Measurements from ENCODE around the gene ABI1. TPM values are rescaled to one million over a fixed set of nuclear protein-coding genes. Genes with fewer than 3 reads are reported as not detected.
"Not testable (repeated sequence)": the region's sequence is repeated elsewhere in the genome, so short reads cannot be mapped to it uniquely, and the experiment has no call there.

ABI1 gene
- total RNA-seq, 1 experiment from 2014 or later, result 62.5 TPM

GRCh38 chr10:26805567-26806245 is 55.1 kb downstream of the ABI1 start:
- DNase-seq (ENCODE audit: low read depth in 1 of 2, low spot score in 2 of 2), result no peak
- Histone ChIP-seq H3K36me3 (no peaks in the 10 kb centered on the region), H3K9me3 (replicated peaks) (no peaks in the 10 kb centered on the region), H3K27ac (no peak overlapping the region), H3K27me3 (replicated peaks) (no peaks in the 10 kb centered on the region), H3K4me1 (replicated peaks) (no peaks in the 10 kb centered on the region), H3K4me3 (no peak overlapping the region)

GRCh38 chr10:26804418-26805393 is 56.1 kb downstream of the ABI1 start:
- no peaks in the 10 kb centered on the region for H3K36me3 ChIP-seq
- no peaks in the 10 kb centered on the region for H3K9me3 ChIP-seq (replicated peaks)
- no peaks in the 10 kb centered on the region for H3K4me1 ChIP-seq (replicated peaks)
- H3K27ac ChIP-seq, result no peak overlapping the region
- H3K27me3 ChIP-seq (replicated peaks), result no peaks in the 10 kb centered on the region
- no peak overlapping the region for H3K4me3 ChIP-seq
- DNase-seq (ENCODE audit: low read depth in 1 of 2, low spot score in 2 of 2), result no peak

- H3K27ac ChIP-seq, result no peak overlapping the region
- no peaks in the 10 kb centered on the region for H3K4me1 ChIP-seq (replicated peaks)
- no peaks in the 10 kb centered on the region for H3K36me3 ChIP-seq
- H3K9me3 ChIP-seq (replicated peaks), result no peaks in the 10 kb centered on the region
- H3K27me3 ChIP-seq (replicated peaks), result no peaks in the 10 kb centered on the region
- DNase-seq (ENCODE audit: low read depth in 1 of 2, low spot score in 2 of 2), result no peak
- no peak overlapping the region for H3K4me3 ChIP-seq
Measured at GRCh38 chr10:26803849-26804248, 56.9 kb downstream of the ABI1 start.

GRCh38 chr10:26802527-26802926 is 58.2 kb downstream of the ABI1 start:
- no peaks in the 10 kb centered on the region for H3K36me3 ChIP-seq
- no peaks in the 10 kb centered on the region for H3K9me3 ChIP-seq (replicated peaks)
- no peaks in the 10 kb centered on the region for H3K4me1 ChIP-seq (replicated peaks)
- no peak overlapping the region for H3K4me3 ChIP-seq
- H3K27ac ChIP-seq, result no peak overlapping the region
- no peak for DNase-seq (ENCODE audit: low read depth in 1 of 2, low spot score in 2 of 2)
- H3K27me3 ChIP-seq (replicated peaks), result no peaks in the 10 kb centered on the region

- no peak overlapping the region for H3K4me3 ChIP-seq
- no peak overlapping the region for H3K27ac ChIP-seq
- DNase-seq (ENCODE audit: low read depth in 1 of 2, low spot score in 2 of 2), result no peak
- H3K27me3 ChIP-seq (replicated peaks), result no peaks in the 10 kb centered on the region
- no peaks in the 10 kb centered on the region for H3K4me1 ChIP-seq (replicated peaks)
- no peaks in the 10 kb centered on the region for H3K36me3 ChIP-seq
- no peaks in the 10 kb centered on the region for H3K9me3 ChIP-seq (replicated peaks)
Measured at GRCh38 chr10:26801831-26802230, 58.9 kb downstream of the ABI1 start.

GRCh38 chr10:26801274-26801673 is 59.5 kb downstream of the ABI1 start:
- Histone ChIP-seq H3K27ac (no peak overlapping the region), H3K27me3 (replicated peaks) (no peaks in the 10 kb centered on the region), H3K4me1 (replicated peaks) (no peaks in the 10 kb centered on the region), H3K36me3 (no peaks in the 10 kb centered on the region), H3K4me3 (no peak overlapping the region), H3K9me3 (replicated peaks) (no peaks in the 10 kb centered on the region)
- DNase-seq (ENCODE audit: low read depth in 1 of 2, low spot score in 2 of 2), result no peak

- DNase-seq (ENCODE audit: low read depth in 1 of 2, low spot score in 2 of 2), result no peak
- H3K27me3 ChIP-seq (replicated peaks), result no peaks in the 10 kb centered on the region
- H3K4me1 ChIP-seq (replicated peaks), result no peaks in the 10 kb centered on the region
- H3K4me3 ChIP-seq, result no peak overlapping the region
- no peaks in the 10 kb centered on the region for H3K9me3 ChIP-seq (replicated peaks)
- no peak overlapping the region for H3K27ac ChIP-seq
- no peaks in the 10 kb centered on the region for H3K36me3 ChIP-seq
Measured at GRCh38 chr10:26800468-26800867, 60.3 kb downstream of the ABI1 start.

GRCh38 chr10:26799342-26799741 is 61.4 kb downstream of the ABI1 start:
- Histone ChIP-seq H3K27ac (no peak overlapping the region), H3K27me3 (replicated peaks) (no peaks in the 10 kb centered on the region), H3K9me3 (replicated peaks) (no peaks in the 10 kb centered on the region), H3K4me1 (replicated peaks) (no peaks in the 10 kb centered on the region), H3K36me3 (no peaks in the 10 kb centered on the region), H3K4me3 (no peak overlapping the region)
- DNase-seq (ENCODE audit: low read depth in 1 of 2, low spot score in 2 of 2), result no peak

GRCh38 chr10:26798298-26798697 is 62.5 kb downstream of the ABI1 start:
- Histone ChIP-seq H3K27ac (no peak overlapping the region), H3K4me1 (replicated peaks) (no peaks in the 10 kb centered on the region), H3K4me3 (no peak overlapping the region), H3K27me3 (replicated peaks) (no peaks in the 10 kb centered on the region), H3K9me3 (replicated peaks) (no peaks in the 10 kb centered on the region), H3K36me3 (no peaks in the 10 kb centered on the region)
- no peak for DNase-seq (ENCODE audit: low read depth in 1 of 2, low spot score in 2 of 2)

GRCh38 chr10:26797340-26797739 is 63.4 kb downstream of the ABI1 start:
- no peaks in the 10 kb centered on the region for H3K4me1 ChIP-seq (replicated peaks)
- no peak overlapping the region for H3K4me3 ChIP-seq
- H3K27me3 ChIP-seq (replicated peaks), result no peaks in the 10 kb centered on the region
- no peak for DNase-seq (ENCODE audit: low read depth in 1 of 2, low spot score in 2 of 2)
- no peaks in the 10 kb centered on the region for H3K9me3 ChIP-seq (replicated peaks)
- H3K36me3 ChIP-seq, result no peaks in the 10 kb centered on the region
- H3K27ac ChIP-seq, result no peak overlapping the region

GRCh38 chr10:26792758-26793495 is 67.8 kb downstream of the ABI1 start:
- Histone ChIP-seq H3K27ac (no peak overlapping the region), H3K27me3 (replicated peaks) (no peaks in the 10 kb centered on the region)
- no peak for DNase-seq (ENCODE audit: low read depth in 1 of 2, low spot score in 2 of 2)

GRCh38 chr10:26790221-26790995 is 70.3 kb downstream of the ABI1 start:
- DNase-seq (ENCODE audit: low read depth in 1 of 2, low spot score in 2 of 2), result no peak
- no peaks in the 10 kb centered on the region for H3K9me3 ChIP-seq (replicated peaks)
- H3K27ac ChIP-seq, result no peak overlapping the region
- no peaks in the 10 kb centered on the region for H3K27me3 ChIP-seq (replicated peaks)
- H3K4me1 ChIP-seq (replicated peaks), result peaks cover 8% of the 10 kb centered on the region; the same call in 1 of the 2 replicates
- H3K4me3 ChIP-seq, result no peak overlapping the region
- H3K36me3 ChIP-seq, result peaks cover 3% of the 10 kb centered on the region; the same call in 1 of the 2 replicates

More at GRCh38 chr10:26792758-26793495, 67.8 kb downstream of the ABI1 start:
- H3K36me3 ChIP-seq, result peaks cover 3% of the 10 kb centered on the region; the same call in 1 of the 2 replicates
- H3K9me3 ChIP-seq (replicated peaks), result no peaks in the 10 kb centered on the region
- H3K4me1 ChIP-seq (replicated peaks), result peaks cover 8% of the 10 kb centered on the region; the same call in 1 of the 2 replicates
- H3K4me3 ChIP-seq, result no peak overlapping the region

GRCh38 chr10:26789779-26790178 is 71.0 kb downstream of the ABI1 start:
- not testable (repeated sequence) for H3K27ac ChIP-seq; H3K27me3 ChIP-seq (replicated peaks); H3K4me3 ChIP-seq; H3K36me3 ChIP-seq; H3K9me3 ChIP-seq (replicated peaks); DNase-seq (ENCODE audit: low read depth in 1 of 2, low spot score in 2 of 2); H3K4me1 ChIP-seq (replicated peaks)

Measured in SJSA1 (cell line).